ENCODE results near the gene ATG12. TPM values are rescaled to one million over a fixed set of nuclear protein-coding genes. Genes with fewer than 3 reads are reported as not detected.

Gene ATG12
- total RNA-seq, 1 experiment from 2014 or later = 18.9 TPM

DNA sequence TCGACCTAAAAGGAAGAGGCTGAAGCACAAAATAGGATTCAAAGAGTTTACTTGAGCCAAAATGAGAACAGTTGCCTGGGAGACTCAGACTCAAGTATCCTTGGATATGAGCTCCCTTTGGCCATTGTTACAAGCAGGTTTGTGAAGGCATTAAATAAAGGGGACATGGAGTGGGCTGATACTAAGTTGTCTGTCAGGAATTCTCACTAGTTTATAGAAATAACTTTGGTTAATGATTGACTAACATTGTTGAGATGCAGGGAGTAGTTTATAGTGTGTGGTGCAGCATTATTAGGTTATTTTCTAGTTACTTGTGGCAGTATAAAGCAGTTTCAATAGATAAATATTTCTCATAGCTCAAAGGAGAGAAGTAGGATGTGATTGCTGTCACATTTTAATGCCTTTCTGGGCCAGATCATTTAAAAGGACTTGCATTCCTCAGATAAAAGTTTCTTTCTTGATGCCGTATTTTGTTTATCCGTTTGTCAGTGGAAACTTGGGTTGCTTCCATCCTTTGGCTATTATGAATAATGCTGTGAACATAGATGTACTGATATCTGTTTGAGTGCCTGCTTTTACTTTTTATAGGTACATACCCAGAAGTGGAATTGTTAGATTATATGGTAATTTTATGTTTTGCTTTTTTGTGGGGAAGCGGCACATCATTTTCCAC, 9.5 kb upstream of the ATG12 start:
- Histone ChIP-seq H3K27ac (ENCODE audit: low read length) (no peak overlapping the region), H3K4me1 (ENCODE audit: insufficient read depth, low read length) (no peaks in the 10 kb centered on the region), H3K79me2 (ENCODE audit: low read length) (peaks cover 71% of the 10 kb centered on the region), H3F3A (ENCODE audit: low read length, unreplicated experiment) (no peaks in the 10 kb centered on the region), H3K27me3 (ENCODE audit: low read length) (no peaks in the 10 kb centered on the region), H3K4me3 (ENCODE audit: low read length) (no peak overlapping the region), H4K20me1 (ENCODE audit: low read length) (no peaks in the 10 kb centered on the region), H3K36me3 (ENCODE audit: low read depth, low read length) (no peaks in the 10 kb centered on the region), H3K9me3 (ENCODE audit: low read length) (no peaks in the 10 kb centered on the region), H3K9ac (ENCODE audit: low read length) (no peak overlapping the region), H3K4me2 (ENCODE audit: low read length) (no peak overlapping the region), H3K9me2 (replicated peaks; ENCODE audit: low read length) (no peaks in the 10 kb centered on the region), H2AFZ (ENCODE audit: low read length) (no peak overlapping the region)
- ChIA-PET POLR2A (ENCODE audit: unreplicated experiment) (no interaction called here), CTCF (no interaction called here)
- DNase-seq (no peak), ATAC-seq (no peak)
- BruUV-seq (replicated peaks) = no TSS peak
- intact Hi-C loops (cut with micrococcal nuclease) = no loop called here
- TF ChIP-seq EZH2 (IDR thresholded peaks at IDR 0.05; ENCODE audit: low read length, unreplicated experiment) (no peak), EZH2phosphoT487 (IDR thresholded peaks at IDR 0.05; ENCODE audit: borderline replicate concordance, low read length) (no peak)
- TF ChIP-seq, protein P1, sequence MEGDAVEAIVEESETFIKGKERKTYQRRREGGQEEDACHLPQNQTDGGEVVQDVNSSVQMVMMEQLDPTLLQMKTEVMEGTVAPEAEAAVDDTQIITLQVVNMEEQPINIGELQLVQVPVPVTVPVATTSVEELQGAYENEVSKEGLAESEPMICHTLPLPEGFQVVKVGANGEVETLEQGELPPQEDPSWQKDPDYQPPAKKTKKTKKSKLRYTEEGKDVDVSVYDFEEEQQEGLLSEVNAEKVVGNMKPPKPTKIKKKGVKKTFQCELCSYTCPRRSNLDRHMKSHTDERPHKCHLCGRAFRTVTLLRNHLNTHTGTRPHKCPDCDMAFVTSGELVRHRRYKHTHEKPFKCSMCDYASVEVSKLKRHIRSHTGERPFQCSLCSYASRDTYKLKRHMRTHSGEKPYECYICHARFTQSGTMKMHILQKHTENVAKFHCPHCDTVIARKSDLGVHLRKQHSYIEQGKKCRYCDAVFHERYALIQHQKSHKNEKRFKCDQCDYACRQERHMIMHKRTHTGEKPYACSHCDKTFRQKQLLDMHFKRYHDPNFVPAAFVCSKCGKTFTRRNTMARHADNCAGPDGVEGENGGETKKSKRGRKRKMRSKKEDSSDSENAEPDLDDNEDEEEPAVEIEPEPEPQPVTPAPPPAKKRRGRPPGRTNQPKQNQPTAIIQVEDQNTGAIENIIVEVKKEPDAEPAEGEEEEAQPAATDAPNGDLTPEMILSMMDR (conservative IDR thresholded peaks at IDR 0.05; ENCODE audit: low read depth, low read length) = no peak

DNA sequence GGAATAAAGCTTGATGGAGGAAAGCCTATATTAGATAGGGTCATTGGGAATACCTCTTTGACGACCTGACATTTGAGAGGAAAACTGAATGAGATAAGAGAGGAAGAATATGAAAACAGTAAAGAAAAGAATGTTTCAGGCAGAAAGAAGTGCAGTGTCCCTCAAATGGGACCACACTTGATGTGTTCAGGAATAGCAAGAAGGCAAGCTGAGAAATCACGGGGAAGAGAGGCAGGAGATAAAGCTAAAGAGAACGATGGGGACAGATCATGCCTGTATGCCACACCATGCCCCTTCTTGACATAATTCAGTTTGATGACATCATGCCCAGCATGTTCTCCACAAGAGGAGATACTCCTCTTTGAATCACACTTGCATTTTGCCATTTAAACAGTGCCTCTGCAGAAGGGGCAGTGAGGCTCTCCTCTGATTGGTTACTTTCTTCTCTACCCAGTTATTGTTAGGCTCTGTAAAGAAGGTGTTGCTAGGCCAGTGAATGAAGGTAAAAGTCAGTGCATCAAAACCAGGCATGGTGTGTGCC, 8.0 kb upstream of the ATG12 start:
- Histone ChIP-seq H3K9me3 (ENCODE audit: low read length) (no peaks in the 10 kb centered on the region), H4K20me1 (ENCODE audit: low read length) (no peaks in the 10 kb centered on the region), H3K27me3 (ENCODE audit: low read length) (no peaks in the 10 kb centered on the region), H3K36me3 (ENCODE audit: low read depth, low read length) (no peaks in the 10 kb centered on the region), H3K9ac (ENCODE audit: low read length) (no peak overlapping the region), H3K79me2 (ENCODE audit: low read length) (peaks cover 82% of the 10 kb centered on the region), H3K4me2 (ENCODE audit: low read length) (no peak overlapping the region), H3F3A (ENCODE audit: low read length, unreplicated experiment) (no peaks in the 10 kb centered on the region), H3K4me3 (ENCODE audit: low read length) (no peak overlapping the region), H3K27ac (ENCODE audit: low read length) (no peak overlapping the region), H3K4me1 (ENCODE audit: insufficient read depth, low read length) (no peaks in the 10 kb centered on the region), H3K9me2 (replicated peaks; ENCODE audit: low read length) (no peaks in the 10 kb centered on the region), H2AFZ (ENCODE audit: low read length) (no peak overlapping the region)
- CTCF ChIA-PET = no interaction called here
- DNase-seq (no peak), ATAC-seq (no peak)
- intact Hi-C loops (cut with micrococcal nuclease) = no loop called here
- TF ChIP-seq EZH2phosphoT487 (IDR thresholded peaks at IDR 0.05; ENCODE audit: borderline replicate concordance, low read length) (no peak), EZH2 (IDR thresholded peaks at IDR 0.05; ENCODE audit: low read length, unreplicated experiment) (no peak)
- TF ChIP-seq, protein P1 (conservative IDR thresholded peaks at IDR 0.05; ENCODE audit: low read depth, low read length) = no peak
- POLR2A ChIA-PET (ENCODE audit: unreplicated experiment) = no interaction called here
- BruUV-seq (replicated peaks) = no TSS peak

DNA sequence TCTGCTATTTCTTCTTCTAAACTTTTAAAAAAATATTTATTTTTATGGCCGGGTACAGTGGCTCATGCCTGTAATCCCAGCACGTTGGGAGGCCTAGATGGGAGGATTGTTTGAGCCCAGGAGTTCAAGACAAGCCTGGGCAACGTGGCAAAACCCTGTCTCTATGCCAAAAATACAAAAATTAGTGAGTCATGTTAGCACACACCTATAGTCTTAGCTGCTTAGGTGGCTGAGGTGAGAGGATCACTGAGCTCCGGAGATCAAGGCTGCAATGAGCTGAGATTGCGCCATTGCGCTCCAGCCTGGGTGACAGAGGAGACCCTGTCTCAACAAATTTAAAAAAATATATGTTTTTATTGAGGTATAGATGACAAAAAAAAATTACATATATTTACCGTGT, 5.9 kb upstream of the ATG12 start:
- ChIA-PET POLR2A (ENCODE audit: unreplicated experiment) (no interaction called here), CTCF (no interaction called here)
- no peaks in the 10 kb centered on the region for H3K9me3 ChIP-seq (ENCODE audit: low read length)
- H3K36me3 ChIP-seq (ENCODE audit: low read depth, low read length) = no peaks in the 10 kb centered on the region
- peaks cover 86% of the 10 kb centered on the region for H3K79me2 ChIP-seq (ENCODE audit: low read length)
- H3K27me3 ChIP-seq (ENCODE audit: low read length) = no peaks in the 10 kb centered on the region
- no peak overlapping the region for H3K4me3 ChIP-seq (ENCODE audit: low read length)
- peaks cover 9% of the 10 kb centered on the region; the same call in 1 of the 2 replicates for H3K4me1 ChIP-seq (ENCODE audit: insufficient read depth, low read length)
- DNase-seq (no peak), ATAC-seq (no peak)
- intact Hi-C loops (cut with micrococcal nuclease) = no loop called here
- peaks cover 9% of the 10 kb centered on the region; the same call in 1 of the 2 replicates for H4K20me1 ChIP-seq (ENCODE audit: low read length)
- no peak overlapping the region for H2AFZ ChIP-seq (ENCODE audit: low read length)
- no peak overlapping the region for H3K4me2 ChIP-seq (ENCODE audit: low read length)
- no peak overlapping the region for H3K27ac ChIP-seq (ENCODE audit: low read length)
- no TSS peak for BruUV-seq (replicated peaks)
- H3K9ac ChIP-seq (ENCODE audit: low read length) = no peak overlapping the region
- TF ChIP-seq EZH2phosphoT487 (IDR thresholded peaks at IDR 0.05; ENCODE audit: borderline replicate concordance, low read length) (no peak), EZH2 (IDR thresholded peaks at IDR 0.05; ENCODE audit: low read length, unreplicated experiment) (no peak)
- TF ChIP-seq, protein P1 (conservative IDR thresholded peaks at IDR 0.05; ENCODE audit: low read depth, low read length) = no peak
- no peaks in the 10 kb centered on the region for H3K9me2 ChIP-seq (replicated peaks; ENCODE audit: low read length)
- no peaks in the 10 kb centered on the region for H3F3A ChIP-seq (ENCODE audit: low read length, unreplicated experiment)

Data from PC-3 (cell line).